Nasal cavity respiratory epithelium epithelial cell of viscerocranial mucosa (primary cell): Measurements from ENCODE around the gene NEURL2. TPM values are rescaled to one million over a fixed set of nuclear protein-coding genes. Genes with fewer than 3 reads are reported as not detected.

Source experiments
- total RNA-seq: library from RNA; depleted of rRNA; stranded (reverse); fragments of >200 nt; gene quantifications from 2 replicates; pipeline ENCODE4 v1.2.3, GENCODE V29; 2014

Gene NEURL2, protein sequence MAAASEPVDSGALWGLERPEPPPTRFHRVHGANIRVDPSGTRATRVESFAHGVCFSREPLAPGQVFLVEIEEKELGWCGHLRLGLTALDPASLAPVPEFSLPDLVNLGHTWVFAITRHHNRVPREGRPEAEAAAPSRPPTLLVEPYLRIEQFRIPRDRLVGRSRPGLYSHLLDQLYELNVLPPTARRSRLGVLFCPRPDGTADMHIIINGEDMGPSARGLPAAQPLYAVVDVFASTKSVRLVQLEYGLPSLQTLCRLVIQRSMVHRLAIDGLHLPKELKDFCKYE
- 1.7 and 1.9 TPM in 2 replicates for total RNA-seq

DNA sequence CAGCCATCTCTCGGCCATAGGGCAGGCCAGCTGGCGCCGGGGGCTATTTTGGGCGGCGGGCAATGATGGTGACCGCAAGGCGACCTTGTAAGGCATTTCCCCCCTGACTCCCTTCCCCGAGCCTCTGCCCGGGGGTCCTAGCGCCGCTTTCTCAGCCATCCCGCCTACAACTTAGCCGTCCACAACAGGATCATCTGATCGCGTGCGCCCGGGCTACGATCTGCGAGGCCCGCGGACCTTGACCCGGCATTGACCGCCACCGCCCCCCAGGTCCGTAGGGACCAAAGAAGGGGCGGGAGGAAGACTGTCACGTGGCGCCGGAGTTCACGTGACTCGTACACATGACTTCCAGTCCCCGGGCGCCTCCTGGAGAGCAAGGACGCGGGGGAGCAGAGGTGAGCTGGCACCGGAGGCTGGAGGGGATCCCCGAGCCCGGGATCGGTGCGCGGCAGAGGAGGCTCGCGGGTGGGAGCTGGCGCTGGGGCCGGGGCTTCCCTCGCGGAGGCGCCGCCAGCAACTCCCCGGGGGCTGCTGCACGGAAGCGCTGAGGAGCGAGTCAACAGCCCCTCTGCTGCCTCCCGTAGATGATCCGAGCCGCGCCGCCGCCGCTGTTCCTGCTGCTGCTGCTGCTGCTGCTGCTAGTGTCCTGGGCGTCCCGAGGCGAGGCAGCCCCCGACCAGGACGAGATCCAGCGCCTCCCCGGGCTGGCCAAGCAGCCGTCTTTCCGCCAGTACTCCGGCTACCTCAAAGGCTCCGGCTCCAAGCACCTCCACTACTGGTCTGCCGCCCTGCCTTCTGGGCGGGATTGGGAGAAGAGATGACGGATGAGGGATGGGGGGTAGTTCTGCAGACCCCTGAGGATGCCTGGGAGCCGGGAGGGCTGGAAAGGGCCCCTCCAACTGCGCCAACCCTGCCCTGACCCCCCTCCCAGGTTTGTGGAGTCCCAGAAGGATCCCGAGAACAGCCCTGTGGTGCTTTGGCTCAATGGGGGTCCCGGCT is at the start of gene NEURL2, which contains the start of gene CTSA:
TSS of gene NEURL2 (minus strand) at position 224 of the 999 bp plus-strand sequence. CDS start at position 7, 217 bp downstream.
TSS of gene CTSA (plus strand) at position 351 of the 999 bp plus-strand sequence. CDS start at position 585, 234 bp downstream.

GRCh38 chr20:45934586-45935415 is 43.8 kb upstream of the NEURL2 start, which contains the start of gene PCIF1:
TSS of gene PCIF1 (plus strand) at chr20:45934683. CDS start at chr20:45939000, 4,317 bp downstream.

GRCh38 chr20:45911486-45912343 is 20.7 kb upstream of the NEURL2 start, which contains the start of gene PLTP:
TSS of gene PLTP (minus strand) at chr20:45912155. CDS start at chr20:45911452, 703 bp downstream.

DNA sequence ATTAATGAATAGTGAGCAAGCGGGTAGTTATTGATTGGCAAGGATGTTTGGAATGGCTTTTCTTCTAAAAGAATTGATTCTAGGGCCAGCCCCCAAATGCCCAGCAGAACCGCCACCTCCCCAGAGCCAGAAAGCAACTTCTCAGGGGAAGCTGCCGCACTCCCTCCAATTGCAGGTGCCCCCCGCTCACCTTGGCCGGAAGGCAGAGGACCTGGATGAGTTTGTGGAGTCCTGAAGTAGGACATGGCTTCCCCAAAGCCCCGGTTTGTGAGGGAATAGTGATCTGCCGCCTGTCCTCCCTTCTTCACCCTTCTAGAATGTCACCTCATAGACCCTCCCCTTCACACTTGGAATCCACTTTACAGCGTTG is 3.7 kb downstream of the NEURL2 start, which contains the start of gene SPATA25:
TSS of gene SPATA25 (minus strand) at position 277 of the 370 bp plus-strand sequence. CDS start at position 245, 32 bp downstream.

GRCh38 chr20:45880988-45881788 is 9.8 kb downstream of the NEURL2 start, which contains the start of gene ZSWIM1:
TSS of gene ZSWIM1 (plus strand) at chr20:45881227. CDS start at chr20:45882593, 1,366 bp downstream.

DNA sequence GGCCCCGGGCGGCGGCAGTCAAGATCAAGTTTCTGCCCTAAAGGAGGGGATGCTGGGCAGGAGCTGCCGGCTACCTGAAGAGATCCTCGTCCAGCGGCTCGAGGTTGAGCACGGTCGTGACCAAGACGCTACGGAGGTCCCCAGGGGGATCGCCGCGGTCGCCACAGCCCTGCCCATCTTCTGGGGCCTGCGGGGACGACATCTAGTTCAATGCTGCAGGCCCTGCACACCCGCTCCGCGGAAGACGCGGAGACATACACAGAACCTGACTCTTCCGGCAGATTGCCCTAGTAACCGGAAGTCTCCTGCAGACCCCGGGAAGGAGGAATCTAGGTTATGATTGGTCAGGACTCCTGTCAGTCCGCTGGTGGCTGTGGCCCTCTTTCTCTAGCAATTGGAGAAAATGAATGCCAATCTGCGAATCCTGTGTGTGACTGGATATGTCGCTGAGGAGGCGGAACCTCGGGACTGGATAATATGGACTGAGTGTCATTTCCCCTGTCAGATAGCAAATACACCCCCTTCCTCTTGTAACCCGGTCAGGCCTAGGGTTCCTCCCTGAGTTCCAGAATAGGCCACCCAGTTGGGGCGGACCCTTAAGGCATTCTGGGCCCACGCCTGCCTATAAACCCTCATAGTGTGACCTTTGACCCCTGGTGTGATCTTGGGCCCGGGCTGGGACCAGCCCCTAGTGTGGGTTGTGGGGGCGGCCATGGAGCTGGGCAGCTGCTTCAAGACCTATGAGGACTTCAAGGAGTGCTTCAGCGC is 33.7 kb downstream of the NEURL2 start, which contains the start of the genes ACOT8 and ZSWIM3:
TSS of gene ACOT8 (minus strand) at position 279 of the 768 bp plus-strand sequence. CDS start at position 202, 77 bp downstream.
TSS of gene ZSWIM3 (plus strand) at position 501 of the 768 bp plus-strand sequence. CDS start at position 713, 212 bp downstream.

Other genes starting within 250 kb of the NEURL2 start
- gene WFDC11, start 221.0 kb downstream of the NEURL2 start, total RNA-seq = not detected in 2 replicates
- gene WFDC13, start 189.2 kb downstream of the NEURL2 start, total RNA-seq = not detected in 2 replicates
- gene WFDC10B, start 186.2 kb downstream of the NEURL2 start, total RNA-seq = not detected in 2 replicates
- gene SPINT4, start 168.9 kb downstream of the NEURL2 start, total RNA-seq = not detected in 2 replicates
- 0.43 TPM in 1 of 2 replicates, not detected in the other for gene WFDC3, start 99.3 kb downstream of the NEURL2 start, total RNA-seq
- gene DNTTIP1, start 99.3 kb downstream of the NEURL2 start, total RNA-seq = 14.9 and 16.1 TPM in 2 replicates
- gene UBE2C, start 78.6 kb downstream of the NEURL2 start, total RNA-seq = 0.34 TPM in 1 of 2 replicates, not detected in the other
- not detected in 2 replicates for gene TNNC2, start 63.9 kb downstream of the NEURL2 start, total RNA-seq
- gene SNX21, start 57.4 kb downstream of the NEURL2 start, total RNA-seq = 12.3 and 13.1 TPM in 2 replicates
- gene ACOT8, start 33.8 kb downstream of the NEURL2 start, total RNA-seq = 23.9 and 29.3 TPM in 2 replicates
- 3.1 and 4.6 TPM in 2 replicates for gene ZSWIM3, start 33.6 kb downstream of the NEURL2 start, total RNA-seq
- 3.8 and 5.2 TPM in 2 replicates for gene ZSWIM1, start 10.0 kb downstream of the NEURL2 start, total RNA-seq
- 0.34 and 1.00 TPM in 2 replicates for gene SPATA25, start 3.6 kb downstream of the NEURL2 start, total RNA-seq
- 18.8 and 72.7 TPM in 2 replicates for gene CTSA, start 127 bp upstream of the NEURL2 start, total RNA-seq
- gene PLTP, start 20.9 kb upstream of the NEURL2 start, total RNA-seq = 31.8 and 117 TPM in 2 replicates
- 7.9 and 10.7 TPM in 2 replicates for gene PCIF1, start 43.5 kb upstream of the NEURL2 start, total RNA-seq
- 12.3 and 13.9 TPM in 2 replicates for gene ZNF335, start 81.0 kb upstream of the NEURL2 start, total RNA-seq
- gene MMP9, start 117.7 kb upstream of the NEURL2 start, total RNA-seq = 2.1 and 5.1 TPM in 2 replicates
- gene SLC12A5, start 138.0 kb upstream of the NEURL2 start, total RNA-seq = 0.07 TPM in 1 of 2 replicates, not detected in the other
- gene NCOA5, start 198.8 kb upstream of the NEURL2 start, total RNA-seq = 8.5 and 16.7 TPM in 2 replicates
- gene CD40, start 227.1 kb upstream of the NEURL2 start, total RNA-seq = 5.1 and 13.8 TPM in 2 replicates